Posterior vena cava (tissue), 2 donors: ENCODE data around the gene CDH12. TPM values are rescaled to one million over a fixed set of nuclear protein-coding genes. Genes with fewer than 3 reads are reported as not detected.
"Not testable (repeated sequence)": the region's sequence is repeated elsewhere in the genome, so short reads cannot be mapped to it uniquely, and the experiment has no call there.

ENCODE experiments used
- DNase-seq: peaks from one replicate; pipeline ENCODE4 v3.0.0-alpha.2; 2020; ENCODE audit warnings: low spot score
- intact Hi-C, 2 donors: fragments of 100-400 bp; cut with DNase I; formaldehyde crosslinking; loops; one replicate each; pipeline versions ENCODE4 v1.14.1 to v1.14.2; 2022 to 2023
- total RNA-seq, 2 donors: library from RNA; stranded (reverse); fragmentation: NEBNext Ultra II Directional; extraction: Animal tissue kit (Norgen Biotek cat#: 25700); gene quantifications; one replicate each; pipeline ENCODE4 v1.2.1, GENCODE V29; 2021
- donor health status: DM: yes; HTN: yes; CAD: no.
- donor health status: DM: yes; HTN: yes; CAD: no.

The CDH12 gene
- total RNA-seq, 2 donors from 2014 or later: not detected

- no peak for DNase-seq
- intact Hi-C loops: no loop called here
Observed at GRCh38 chr5:22779499-22779898, 73.6 kb downstream of the CDH12 start.

- intact Hi-C loops: no loop called here
- DNase-seq: no peak
Observed at GRCh38 chr5:22776285-22776684, 76.9 kb downstream of the CDH12 start.

GRCh38 chr5:22774214-22774613 is 78.9 kb downstream of the CDH12 start:
- intact Hi-C loops, DNase-seq: not testable (repeated sequence)

- DNase-seq: no peak
Observed at GRCh38 chr5:22764736-22765135, 88.4 kb downstream of the CDH12 start.

GRCh38 chr5:22757776-22758175 is 95.4 kb downstream of the CDH12 start:
- no peak for DNase-seq
- intact Hi-C loops: no loop called here

More at GRCh38 chr5:22764736-22765135, 88.4 kb downstream of the CDH12 start:
- intact Hi-C loops: no loop called here

GRCh38 chr5:22754155-22754554 is 99.0 kb downstream of the CDH12 start:
- no peak for DNase-seq
- intact Hi-C loops: no loop called here

- no peak for DNase-seq
Observed at GRCh38 chr5:22751536-22751935, 101.6 kb downstream of the CDH12 start.

GRCh38 chr5:22736443-22737003 is 116.6 kb downstream of the CDH12 start:
- DNase-seq: no peak
- intact Hi-C loops: no loop called here

More at GRCh38 chr5:22751536-22751935, 101.6 kb downstream of the CDH12 start:
- intact Hi-C loops: no loop called here

- intact Hi-C loops: no loop called here
- DNase-seq: no peak
Observed at GRCh38 chr5:22734907-22735306, 118.2 kb downstream of the CDH12 start.

- intact Hi-C loops: no loop called here
- no peak for DNase-seq
Observed at GRCh38 chr5:22728610-22729009, 124.5 kb downstream of the CDH12 start.

- no peak for DNase-seq
- intact Hi-C loops: no loop called here
Observed at GRCh38 chr5:22722491-22722890, 130.7 kb downstream of the CDH12 start.

- intact Hi-C loops: no loop called here
- DNase-seq: no peak
Observed at GRCh38 chr5:22722056-22722455, 131.1 kb downstream of the CDH12 start.

GRCh38 chr5:22719842-22720241 is 133.3 kb downstream of the CDH12 start:
- DNase-seq: no peak
- intact Hi-C loops: no loop called here

- no peak for DNase-seq
- intact Hi-C loops: no loop called here
Observed at GRCh38 chr5:22710660-22711059, 142.5 kb downstream of the CDH12 start.

GRCh38 chr5:22709743-22710142 is 143.4 kb downstream of the CDH12 start:
- intact Hi-C loops: no loop called here
- DNase-seq: no peak

- intact Hi-C loops: no loop called here
- no peak for DNase-seq
Observed at GRCh38 chr5:22708770-22709328, 144.3 kb downstream of the CDH12 start.

GRCh38 chr5:22706901-22707300 is 146.2 kb downstream of the CDH12 start:
- no peak for DNase-seq
- intact Hi-C loops: no loop called here

GRCh38 chr5:22699319-22699718 is 153.8 kb downstream of the CDH12 start:
- intact Hi-C loops: no loop called here
- DNase-seq: no peak

- DNase-seq: no peak
- intact Hi-C loops: no loop called here
Observed at GRCh38 chr5:22693121-22693520, 160.0 kb downstream of the CDH12 start.

- no peak for DNase-seq
- intact Hi-C loops: no loop called here
Observed at GRCh38 chr5:22683050-22683449, 170.1 kb downstream of the CDH12 start.

- DNase-seq: no peak
- intact Hi-C loops: no loop called here
Observed at GRCh38 chr5:22678886-22679285, 174.3 kb downstream of the CDH12 start.

GRCh38 chr5:22673131-22673530 is 180.0 kb downstream of the CDH12 start:
- no peak for DNase-seq
- intact Hi-C loops: no loop called here
